NCI-H446 treated with DMSO at 0.1 percent for 48 hours (cell line): ENCODE results near the gene C12orf57.

Experiments used
- DNase-seq: peaks from one replicate; lab custom pipeline; 2025; lab: John Stamatoyannopoulos, UW

The C12orf57 gene

DNA sequence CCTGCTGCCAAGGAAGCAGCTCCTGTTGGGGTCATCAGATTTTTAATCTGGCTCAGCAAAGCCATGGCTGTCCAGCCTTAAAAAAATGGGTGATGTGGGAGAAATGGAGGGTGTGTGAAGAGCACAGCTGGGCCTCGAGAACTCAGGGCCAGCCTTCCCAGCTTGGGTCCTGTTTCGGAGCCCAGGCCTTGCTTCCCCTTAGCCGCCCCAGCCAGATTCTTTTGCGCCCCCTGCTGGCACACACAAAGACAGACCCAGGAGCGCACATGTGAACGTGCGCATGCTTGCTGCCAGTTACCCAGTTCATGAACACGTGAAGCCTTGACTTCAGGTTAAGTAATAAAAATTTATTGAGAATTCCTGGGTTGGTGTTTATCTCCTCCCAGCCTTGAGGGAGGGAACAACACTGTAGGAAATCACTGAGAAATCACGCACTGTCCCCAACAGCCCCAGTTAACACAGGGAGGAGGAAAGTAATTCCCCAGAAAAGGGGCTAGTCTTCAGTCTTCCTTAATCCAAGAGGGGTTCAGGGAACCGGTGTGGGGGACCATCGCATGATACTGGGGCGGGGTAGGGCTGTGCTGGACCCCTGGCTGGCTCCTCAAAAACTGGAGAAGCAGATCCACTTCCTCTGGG lies 21.3 kb downstream of the C12orf57 start:
- peak; percentile 43 for DNase-seq

DNA sequence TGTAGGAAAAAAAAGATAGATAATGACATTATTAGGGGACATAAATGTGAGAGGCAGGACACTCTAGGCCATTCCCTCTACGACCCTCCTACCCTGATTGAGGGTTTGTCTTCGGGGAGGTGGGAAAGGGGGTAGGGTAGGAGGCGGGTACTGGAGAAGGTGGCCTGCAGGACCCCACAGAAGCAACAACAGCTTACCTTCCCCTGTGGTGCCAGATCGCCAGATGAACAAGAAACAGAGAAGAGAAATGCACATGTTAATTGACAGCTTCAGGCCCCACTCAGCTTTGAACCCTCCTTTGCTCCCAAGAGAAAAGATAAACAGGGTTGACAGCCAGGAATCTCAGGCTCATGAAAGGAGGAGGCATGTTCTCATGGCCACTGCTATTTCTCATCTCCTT lies 21.9 kb downstream of the C12orf57 start:
- DNase-seq: no peak

DNA sequence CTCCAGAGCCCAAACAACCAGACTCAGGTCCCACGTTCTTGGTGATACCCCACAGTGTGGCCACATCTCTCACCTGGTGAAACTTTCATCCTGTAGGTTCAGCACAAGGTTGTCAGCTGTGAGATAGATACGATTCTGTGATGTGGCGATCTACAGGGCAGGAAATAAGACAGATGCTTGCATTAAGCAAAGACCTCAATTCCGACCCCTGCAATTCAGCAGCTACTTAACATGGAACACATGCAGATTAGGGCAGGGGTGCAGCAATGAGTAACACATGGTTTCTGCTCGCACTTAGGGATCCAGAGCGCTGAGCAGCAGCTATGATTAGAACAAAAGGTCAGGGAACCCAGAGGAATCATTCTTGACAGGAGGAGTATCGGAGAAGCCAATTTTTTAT lies 22.5 kb downstream of the C12orf57 start:
- DNase-seq: no peak

DNA sequence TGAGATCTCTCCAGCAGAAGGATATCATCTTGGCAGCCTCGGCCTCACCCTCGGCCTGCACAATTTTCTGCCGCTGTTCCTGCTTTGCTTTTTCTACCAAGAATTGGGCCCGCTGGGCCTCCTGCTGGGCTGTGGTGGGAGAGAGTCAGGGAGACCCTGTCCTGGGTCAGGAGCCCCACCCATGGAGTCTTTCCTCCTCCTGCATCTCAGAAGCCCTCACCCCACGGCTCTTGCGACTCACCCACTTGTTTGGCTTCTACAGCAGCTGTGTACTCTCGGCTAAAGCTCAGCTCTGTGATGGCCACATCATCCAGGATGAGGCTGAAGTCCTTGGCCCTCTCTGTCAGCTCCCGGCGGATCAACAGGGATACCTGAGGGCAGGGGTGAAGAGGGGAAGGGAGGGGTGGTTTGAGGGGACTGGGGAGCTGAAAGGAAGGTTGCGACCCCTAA lies 23.9 kb downstream of the C12orf57 start:
- no peak for DNase-seq

DNA sequence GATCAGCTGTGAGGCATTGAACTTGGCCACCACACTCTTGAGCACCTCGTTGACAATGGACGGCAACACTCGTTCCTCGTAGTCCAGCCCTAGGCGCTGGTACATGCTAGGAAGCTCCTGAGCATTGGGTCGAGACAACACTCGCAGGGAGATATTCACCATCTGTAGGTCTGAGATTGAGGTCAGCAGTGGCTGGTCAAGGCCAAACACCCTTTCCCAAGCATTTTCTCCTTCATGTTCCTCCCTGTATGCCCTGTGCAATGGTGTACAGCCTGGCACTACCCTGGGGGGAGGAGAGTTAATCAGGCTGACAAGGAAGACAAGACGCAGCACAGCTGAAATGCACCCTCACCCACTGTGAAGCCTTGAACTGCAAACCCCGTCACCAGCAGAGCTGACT lies 24.6 kb downstream of the C12orf57 start:
- DNase-seq: no peak

DNA sequence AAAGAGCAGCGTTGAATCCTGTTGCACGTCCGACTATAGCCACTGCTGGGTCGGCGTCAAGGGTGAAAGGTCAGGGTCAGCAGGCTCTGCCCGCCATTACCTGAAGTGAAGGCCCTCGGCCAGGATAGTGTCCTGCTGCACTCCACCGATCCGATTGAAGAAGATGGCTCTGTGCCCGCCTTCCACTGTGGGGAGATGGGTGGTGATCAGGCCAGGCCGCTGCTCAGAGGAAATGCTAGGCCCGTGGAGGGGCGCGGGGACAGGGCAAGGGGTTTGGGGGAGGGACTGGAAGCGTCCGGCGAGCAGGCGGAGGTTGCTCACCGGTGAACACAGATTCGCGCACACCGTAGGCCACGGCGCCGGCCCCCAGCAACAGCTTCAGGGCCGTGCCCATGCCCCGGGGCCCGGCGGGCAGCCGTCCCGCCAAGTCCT lies 26.3 kb downstream of the C12orf57 start:
- DNase-seq: no peak

DNA sequence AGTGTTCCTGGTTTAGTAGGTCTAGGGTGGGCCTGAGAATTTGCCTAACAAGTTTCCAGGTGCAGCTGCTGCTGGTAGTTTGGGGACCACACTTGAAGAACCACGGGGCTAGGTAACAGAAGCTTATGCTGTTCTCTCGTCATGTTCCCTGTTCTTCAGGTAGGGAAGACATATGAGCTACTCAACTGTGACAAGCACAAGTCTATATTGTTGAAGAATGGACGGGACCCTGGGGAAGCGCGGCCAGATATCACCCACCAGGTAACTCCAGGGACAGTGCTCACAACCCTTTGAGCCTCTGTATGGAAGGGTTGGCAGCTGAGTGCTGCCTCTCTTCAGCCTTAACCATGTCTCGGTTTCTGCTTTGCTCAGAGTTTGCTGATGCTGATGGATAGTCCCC lies 30.4 kb downstream of the C12orf57 start:
- DNase-seq: no peak

DNA sequence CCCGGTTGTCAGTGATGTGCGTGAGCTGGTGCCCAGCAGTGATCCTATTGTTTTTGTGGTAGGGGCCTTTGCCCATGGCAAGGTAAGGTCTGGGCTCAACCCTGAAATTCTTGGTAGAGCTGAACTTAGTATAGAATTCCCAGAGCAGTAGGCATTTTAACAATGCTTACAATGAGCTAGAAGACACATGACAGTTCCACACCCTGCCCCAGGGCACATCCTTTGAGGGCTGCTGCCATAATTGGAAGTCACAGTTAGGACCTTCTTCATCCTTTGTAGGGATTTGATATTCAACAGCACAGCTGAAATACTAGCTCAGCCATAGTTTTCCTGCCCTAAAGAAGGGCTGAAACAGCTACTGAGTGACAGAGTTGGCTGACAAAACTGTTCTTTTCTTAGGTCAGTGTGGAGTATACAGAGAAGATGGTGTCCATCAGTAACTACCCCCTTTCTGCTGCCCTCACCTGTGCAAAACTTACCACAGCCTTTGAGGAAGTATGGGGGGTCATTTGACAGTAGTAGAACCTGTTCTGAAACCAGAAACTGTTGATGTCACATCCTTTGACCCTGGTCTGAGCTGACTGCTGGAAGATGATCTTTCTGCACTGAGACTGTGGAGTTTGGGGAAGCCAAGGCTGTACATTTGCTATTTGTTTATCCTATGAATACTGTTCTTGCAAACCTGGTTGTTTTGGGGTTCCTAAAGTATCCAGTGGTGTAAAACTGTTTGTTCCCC lies 31.6 kb downstream of the C12orf57 start:
- DNase-seq: no peak

DNA sequence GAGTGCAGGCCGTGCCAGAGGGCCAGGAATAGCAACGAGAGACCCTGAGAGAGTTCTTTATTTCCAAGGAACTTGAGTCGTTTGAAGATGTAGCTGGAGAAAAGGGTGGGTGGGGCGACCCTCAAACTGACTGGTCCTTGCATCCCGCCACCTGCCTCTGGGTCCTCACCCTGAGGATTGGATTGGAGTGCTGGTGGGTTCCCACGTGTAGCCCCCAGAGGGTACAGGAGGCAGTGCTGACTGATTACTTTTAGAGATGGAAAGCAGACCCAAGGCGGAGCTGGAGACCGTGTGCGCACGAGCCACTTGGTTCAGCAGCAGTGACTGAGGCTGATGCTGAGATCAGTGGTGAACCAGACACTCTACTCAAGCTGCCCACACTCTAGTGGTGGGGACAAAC lies 33.8 kb downstream of the C12orf57 start:
- DNase-seq: no peak

DNA sequence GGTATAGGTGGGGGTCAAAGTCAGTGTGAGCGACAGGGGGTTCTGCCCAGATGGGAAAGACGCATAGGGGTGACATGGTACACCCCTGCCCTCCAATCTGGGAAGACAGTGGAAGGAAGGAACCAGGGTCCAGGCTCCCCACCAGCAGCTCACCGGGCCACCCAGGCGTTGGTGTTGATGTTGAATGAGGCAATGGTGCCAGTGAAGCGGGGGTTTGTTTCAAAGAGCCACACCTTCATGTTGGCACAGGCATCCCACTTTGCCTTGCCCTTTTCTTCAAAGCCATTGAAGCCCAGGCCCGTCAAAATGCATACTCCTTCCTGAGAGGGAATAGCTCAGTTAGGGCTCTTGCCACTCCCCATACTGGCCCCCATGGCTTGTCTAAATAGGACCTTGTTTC lies 34.4 kb downstream of the C12orf57 start:
- DNase-seq: no peak

DNA sequence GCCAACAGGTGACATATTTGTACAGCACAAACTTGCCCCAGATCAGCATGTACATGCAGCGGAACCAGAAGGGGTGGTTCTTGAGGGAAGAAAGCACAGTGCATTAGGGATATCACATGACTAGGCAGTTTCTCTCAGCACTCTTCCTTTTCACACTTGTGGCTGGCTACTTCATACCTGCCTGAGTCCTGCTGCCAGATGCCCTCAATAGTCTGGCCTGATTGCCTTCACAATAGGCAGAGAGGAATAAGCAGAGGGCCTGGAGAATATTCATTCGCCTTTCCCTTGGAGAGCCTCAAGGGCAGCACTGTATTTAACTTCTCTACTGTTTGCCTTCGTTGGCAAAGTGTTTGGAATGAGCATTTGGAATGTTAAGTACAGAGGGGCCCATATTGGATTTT lies 34.8 kb downstream of the C12orf57 start:
- DNase-seq: no peak

DNA sequence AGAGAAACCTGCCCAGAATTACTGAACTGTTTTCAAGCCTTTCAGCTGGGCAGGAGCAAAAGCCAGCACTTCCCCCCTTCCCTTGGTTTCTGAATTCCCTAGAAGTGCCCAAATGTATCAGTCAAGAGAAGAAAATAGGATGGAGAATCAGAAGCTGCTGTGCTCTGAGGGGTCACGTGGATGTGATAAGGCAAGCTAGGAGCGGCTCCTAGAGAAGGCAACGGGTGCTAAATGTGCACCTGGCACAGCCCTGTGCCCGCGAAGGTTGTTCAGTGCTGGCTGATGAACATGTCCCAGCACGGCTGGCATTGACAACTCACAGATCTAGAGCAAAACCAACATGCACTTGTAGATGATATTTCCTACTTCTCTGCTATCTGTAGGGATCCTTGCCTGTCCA lies 35.2 kb downstream of the C12orf57 start:
- no peak for DNase-seq

DNA sequence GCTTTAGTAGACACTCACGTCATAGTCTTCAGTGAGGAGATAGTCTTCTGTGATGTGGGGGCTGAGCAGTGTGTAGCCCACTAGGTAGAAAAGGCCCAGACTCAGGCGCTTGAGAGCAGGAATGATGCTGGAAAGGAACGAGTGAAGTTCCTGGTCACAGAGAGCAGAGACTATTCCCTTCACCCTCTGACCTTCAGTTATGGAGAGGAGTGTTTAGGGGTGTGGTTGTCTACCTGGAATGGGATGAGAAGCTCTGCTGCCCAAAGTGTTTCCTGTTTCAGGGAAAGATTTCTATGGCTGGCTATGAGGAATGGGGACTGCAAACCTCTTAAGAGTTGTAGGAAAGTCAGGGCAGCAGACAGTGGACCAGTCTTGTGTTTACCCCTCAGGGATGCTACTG lies 35.6 kb downstream of the C12orf57 start:
- DNase-seq: no peak

DNA sequence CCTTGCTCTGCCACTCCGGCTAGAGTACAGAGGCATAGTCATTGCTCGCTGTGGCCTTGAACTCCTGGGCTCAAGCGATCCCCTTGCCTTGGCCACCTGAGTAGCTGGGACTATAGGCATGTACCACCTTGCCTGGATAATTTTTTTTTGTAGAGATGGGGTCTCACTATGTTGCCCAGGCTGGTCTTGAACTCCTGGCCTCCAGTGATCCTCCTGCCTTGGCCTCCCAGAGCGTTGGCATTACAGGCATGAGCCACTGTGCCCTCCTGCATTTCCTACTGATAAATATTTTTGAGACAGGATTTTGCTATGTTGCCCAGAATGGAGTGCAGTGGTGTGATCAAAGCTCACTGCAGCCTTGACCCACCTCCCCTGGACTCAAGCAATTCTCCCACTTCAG lies 36.3 kb downstream of the C12orf57 start:
- no peak for DNase-seq

DNA sequence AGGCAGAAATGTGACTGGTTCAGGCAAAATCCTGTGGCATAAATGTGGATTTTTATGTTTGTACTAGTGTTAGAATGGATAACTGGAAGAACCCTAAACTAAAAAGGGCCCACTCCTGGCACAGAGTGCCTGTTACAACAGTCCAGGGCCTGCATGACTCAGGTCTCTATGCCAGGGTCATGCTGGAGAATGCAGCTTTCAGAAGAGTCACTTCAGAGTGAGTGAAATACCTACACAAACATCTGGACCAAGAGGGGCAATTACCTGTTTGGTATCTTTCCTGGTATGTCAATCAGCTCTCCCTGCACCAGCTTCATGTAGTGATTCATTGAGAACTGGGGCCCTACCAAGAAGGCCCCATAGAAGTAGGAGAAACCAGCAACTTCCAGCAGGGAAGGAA lies 36.9 kb downstream of the C12orf57 start:
- no peak for DNase-seq

DNA sequence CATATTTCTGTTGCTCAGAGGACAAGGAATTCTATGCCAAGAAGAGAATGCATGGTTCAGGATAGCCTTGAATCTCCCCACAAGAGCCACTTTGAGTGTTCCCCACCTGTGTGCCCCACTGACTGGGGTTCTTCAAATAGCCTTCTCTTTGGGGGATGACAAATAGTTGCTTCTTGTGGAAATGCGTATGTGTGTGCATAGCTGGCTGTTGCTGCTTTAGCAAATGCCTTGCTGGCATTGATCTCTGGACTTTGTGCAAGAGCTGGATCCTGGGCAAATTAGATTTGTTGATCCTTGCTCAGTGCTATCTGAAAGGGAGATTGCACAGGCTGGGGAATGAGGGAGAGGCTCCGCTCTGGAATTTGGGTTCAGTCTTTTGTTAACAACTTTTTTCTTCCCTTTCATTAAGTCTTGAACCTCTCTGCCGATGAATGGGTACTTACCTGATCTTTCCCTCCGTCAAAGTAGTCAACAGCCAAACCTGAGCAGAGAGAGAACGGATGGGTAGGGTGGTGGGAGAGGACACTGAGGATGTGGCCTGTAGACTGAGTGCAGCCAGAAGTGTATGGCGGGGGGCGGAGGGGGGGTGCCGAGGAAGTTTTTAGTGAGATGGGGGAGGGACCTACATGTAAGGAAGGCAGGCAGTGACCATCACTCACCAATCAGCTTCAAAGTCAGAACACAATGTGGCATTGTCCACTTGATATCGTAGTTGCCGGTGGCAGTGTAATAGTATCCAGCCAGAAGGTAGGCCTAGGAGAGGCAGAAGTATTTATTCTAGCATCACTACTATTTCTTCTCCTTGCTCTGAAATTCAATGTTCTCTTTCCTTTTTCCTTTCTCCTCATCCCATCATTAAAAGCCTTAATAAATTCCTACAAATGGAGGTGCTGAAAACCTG lies 37.6 kb downstream of the C12orf57 start:
- DNase-seq: no peak

DNA sequence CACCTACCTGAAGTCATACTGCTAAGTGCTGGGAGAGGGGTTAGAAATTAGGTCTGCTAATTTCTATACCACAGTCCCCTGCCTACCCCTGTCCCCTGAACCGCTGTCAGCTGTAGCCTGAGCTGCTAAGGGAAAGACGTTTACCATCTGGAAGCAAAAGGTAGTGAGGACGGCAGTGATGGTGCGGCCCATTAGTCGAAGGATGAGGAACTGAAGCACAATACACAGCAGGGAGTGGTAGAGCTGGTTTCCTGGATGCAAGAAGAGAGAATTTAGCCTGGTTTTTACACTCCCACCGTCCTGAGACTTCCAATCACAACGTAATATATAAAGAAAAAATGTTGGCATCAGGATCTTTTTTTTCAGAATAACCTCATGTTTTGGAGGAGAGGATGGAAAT lies 38.7 kb downstream of the C12orf57 start:
- no peak for DNase-seq

DNA sequence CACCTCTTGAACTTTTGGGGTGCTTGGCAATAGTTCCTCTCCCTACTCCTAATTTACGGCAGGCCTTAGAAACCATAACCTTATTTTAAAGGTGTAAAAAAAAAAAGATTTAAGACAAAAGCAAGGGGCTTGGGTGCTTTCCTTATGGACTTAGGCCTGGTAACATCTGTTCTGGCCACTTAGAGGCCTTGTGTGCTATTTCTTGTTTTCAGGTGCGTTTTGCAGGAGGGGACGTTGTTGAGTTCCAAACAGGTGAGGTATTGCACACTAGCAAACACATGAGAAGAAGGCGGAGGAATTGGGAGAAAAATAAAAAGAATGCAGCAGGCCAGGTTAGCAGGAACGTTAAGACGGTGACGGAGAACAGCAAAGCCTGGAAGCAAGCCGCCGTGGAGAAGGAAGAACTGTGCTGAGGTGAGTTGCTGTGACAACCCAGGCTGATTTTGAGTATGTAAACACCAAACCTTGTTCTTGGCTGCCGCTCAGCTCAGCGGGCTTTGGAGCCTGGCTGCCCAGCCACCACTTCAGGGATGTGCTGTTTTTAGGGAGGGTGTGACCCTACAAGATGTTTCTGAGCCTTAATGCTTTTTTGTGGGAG lies 44.2 kb downstream of the C12orf57 start:
- DNase-seq: no peak
